H1 (cell line): ENCODE results near the gene PLCB4. TPM values are rescaled to one million over a fixed set of nuclear protein-coding genes. Genes with fewer than 3 reads are reported as not detected.

Experiments used
- CTCF ChIA-PET: fragments of 300-600 bp; sonication (Branson Sonifier 250); formaldehyde crosslinking; loops from one replicate; lab custom pipeline; 2021; ENCODE audit not compliant: partially characterized antibody; lab: Charles Lee
- POLR2A ChIA-PET: fragments of 300-600 bp; sonication (Branson Sonifier 250); formaldehyde crosslinking; loops from one replicate; lab custom pipeline; 2021; ENCODE audit warnings: inconsistent platforms; ENCODE audit not compliant: partially characterized antibody; lab: Charles Lee
- DNase-seq, 2 experiments: peaks; one replicate each; pipeline versions ENCODE4 v3.0.0 to v3.0.0-alpha.2; 2010 to 2022; ENCODE audit warnings: low spot score in 2 of 2, low read depth in 1 of 2, mixed read lengths in 1 of 2
- FAIRE-seq: peaks from 2 replicates; lab custom pipeline; 2011; peaks lifted over from hg19 to GRCh38; lab: Jason Lieb, UNC
- H2AFZ ChIP-seq: 2 replicates; pipeline ENCODE4 v1.8.1; 2012; ENCODE audit warnings: low read length, inconsistent platforms
- H2AK5ac ChIP-seq: 2 replicates; pipeline ENCODE4 v1.6.1; 2013; ENCODE audit warnings: low read depth, low read length
- H2BK120ac ChIP-seq: replicated peaks from 2 replicates; pipeline ENCODE3; 2013; ENCODE audit warnings: low read depth, low read length, inconsistent platforms
- H2BK12ac ChIP-seq: 2 replicates; pipeline ENCODE4 v1.6.1; 2013; ENCODE audit warnings: low read depth, low read length
- H2BK15ac ChIP-seq: 2 replicates; pipeline ENCODE4 v1.6.1; 2013; ENCODE audit warnings: low read length
- H2BK20ac ChIP-seq: 2 replicates; pipeline ENCODE4 v1.6.1; 2013; ENCODE audit warnings: low read length
- H2BK5ac ChIP-seq: 2 replicates; pipeline ENCODE4 v1.6.1; 2013; ENCODE audit warnings: low read depth, low read length
- H3K14ac ChIP-seq: 2 replicates; pipeline ENCODE4 v1.6.1; 2013; ENCODE audit warnings: inconsistent platforms; ENCODE audit not compliant: insufficient read length
- H3K18ac ChIP-seq: 2 replicates; pipeline ENCODE4 v1.6.1; 2013; ENCODE audit warnings: low read length; ENCODE audit errors: extremely low read depth
- H3K23ac ChIP-seq: 2 replicates; pipeline ENCODE4 v1.6.1; 2013; ENCODE audit warnings: inconsistent platforms; ENCODE audit not compliant: insufficient read length
- H3K23me2 ChIP-seq: 2 replicates; pipeline ENCODE4 v1.6.1; 2013; ENCODE audit warnings: low read depth, low read length
- H3K27ac ChIP-seq: 2 replicates; pipeline ENCODE4 v1.6.1; 2011; ENCODE audit warnings: low read depth, low read length, inconsistent platforms
- H3K27me3 ChIP-seq, 4 experiments: replicated peaks in 1 of 4; 1 replicate in 1 of 4; 2 replicates in 3 of 4; pipeline versions ENCODE4 v1.6.1 to v1.8.1; 2011 to 2013; ENCODE audit warnings: low read length in 3 of 4, mild to moderate bottlenecking in 3 of 4, inconsistent platforms in 2 of 4, mixed read lengths in 2 of 4, moderate library complexity in 1 of 4; ENCODE audit not compliant: control insufficient read depth in 3 of 4, insufficient read depth in 3 of 4; ENCODE audit errors: extremely low read depth in 1 of 4
- H3K36me3 ChIP-seq, 4 experiments: 2 replicates each; pipeline versions ENCODE4 v1.6.1 to v1.8.1; 2011 to 2013; ENCODE audit warnings: mild to moderate bottlenecking in 4 of 4, low read length in 3 of 4, moderate library complexity in 2 of 4, control low read depth in 1 of 4, inconsistent platforms in 1 of 4; ENCODE audit not compliant: insufficient read depth in 4 of 4, control insufficient read depth in 2 of 4
- H3K4ac ChIP-seq: replicated peaks from 2 replicates; pipeline ENCODE3; 2013; ENCODE audit warnings: low read length, low read depth, mixed read lengths, inconsistent platforms; ENCODE audit not compliant: insufficient read length
- H3K4me1 ChIP-seq, 4 experiments: replicated peaks in 1 of 4; 1 replicate in 1 of 4; 2 replicates in 3 of 4; pipeline versions ENCODE4 v1.6.1 to v1.8.1; 2011 to 2013; ENCODE audit warnings: low read length in 3 of 4, inconsistent platforms in 2 of 4, mixed read lengths in 1 of 4; ENCODE audit not compliant: insufficient read depth in 4 of 4, control insufficient read depth in 3 of 4
- H3K4me2 ChIP-seq, 2 experiments: 2 replicates each; pipeline versions ENCODE4 v1.6.1 to v1.8.1; 2011 to 2013; ENCODE audit warnings: low read depth in 2 of 2, low read length in 2 of 2, control low read depth in 1 of 2, inconsistent platforms in 1 of 2, mild to moderate bottlenecking in 1 of 2; ENCODE audit not compliant: insufficient read depth in 1 of 2
- H3K4me3 ChIP-seq, 4 experiments: fragments of 200-600, 300-600 bp in 1 of 4; sonication (generic), shearing (Covaris generic), sonication (Bioruptor Twin) in 1 of 4; 2 replicates each; pipeline versions ENCODE4 v1.5.1 to v1.8.1; 2011 to 2016; ENCODE audit warnings: low read length in 4 of 4, low read depth in 3 of 4, control low read depth in 2 of 4, inconsistent platforms in 2 of 4, mild to moderate bottlenecking in 2 of 4, mixed read lengths in 1 of 4, moderate library complexity in 1 of 4; ENCODE audit not compliant: insufficient read depth in 2 of 4; ENCODE audit errors: extremely low read depth in 1 of 4
- H3K56ac ChIP-seq: replicated peaks from 2 replicates; pipeline ENCODE3; 2013; ENCODE audit warnings: low read depth, mild to moderate bottlenecking, mixed read lengths, low read length, inconsistent platforms; ENCODE audit not compliant: insufficient read length
- H3K79me1 ChIP-seq: 2 replicates; pipeline ENCODE4 v1.6.1; 2013; ENCODE audit warnings: low read depth, low read length, control low read depth
- H3K79me2 ChIP-seq, 2 experiments: 2 replicates each; pipeline versions ENCODE4 v1.6.1 to v1.8.1; 2012 to 2013; ENCODE audit warnings: low read length in 2 of 2, mild to moderate bottlenecking in 2 of 2, inconsistent platforms in 1 of 2; ENCODE audit not compliant: insufficient read depth in 2 of 2, control insufficient read depth in 1 of 2
- H3K9ac ChIP-seq, 4 experiments: replicated peaks in 1 of 4; 1 replicate in 1 of 4; 2 replicates in 3 of 4; pipeline versions ENCODE4 v1.6.1 to v1.8.1; 2011 to 2013; ENCODE audit warnings: low read depth in 3 of 4, low read length in 3 of 4, control low read depth in 2 of 4, mild to moderate bottlenecking in 2 of 4, moderate library complexity in 2 of 4, inconsistent platforms in 1 of 4; ENCODE audit errors: extremely low read depth in 1 of 4
- H3K9me3 ChIP-seq, 2 experiments: 2 replicates each; pipeline versions ENCODE4 v1.6.1 to v1.8.1; 2012 to 2013; ENCODE audit warnings: mild to moderate bottlenecking in 2 of 2, moderate library complexity in 2 of 2, control low read depth in 1 of 2, inconsistent platforms in 1 of 2, low read depth in 1 of 2, low read length in 1 of 2, mixed read lengths in 1 of 2; ENCODE audit not compliant: insufficient read depth in 2 of 2
- H4K20me1 ChIP-seq, 2 experiments: replicated peaks in 1 of 2; 2 replicates each; pipeline versions ENCODE3 to v1.8.1; 2011 to 2013; ENCODE audit warnings: inconsistent platforms in 2 of 2, low read length in 2 of 2, mild to moderate bottlenecking in 1 of 2; ENCODE audit not compliant: insufficient read depth in 2 of 2, control insufficient read depth in 1 of 2
- H4K5ac ChIP-seq: 2 replicates; pipeline ENCODE4 v1.6.1; 2013; ENCODE audit warnings: low read length, low read depth, mixed read lengths, inconsistent platforms; ENCODE audit not compliant: insufficient read length
- H4K8ac ChIP-seq: 2 replicates; pipeline ENCODE4 v1.8.0; 2013; ENCODE audit warnings: mild to moderate bottlenecking, moderate library complexity, low read length, inconsistent platforms; ENCODE audit not compliant: insufficient read depth; ENCODE audit errors: extremely low read depth
- H4K91ac ChIP-seq: replicated peaks from 2 replicates; pipeline ENCODE3; 2013; ENCODE audit warnings: low read length, mixed read lengths, inconsistent platforms; ENCODE audit not compliant: insufficient read length
- BRCA1 ChIP-seq: IDR thresholded peaks from 2 replicates; pipeline ENCODE4 v1.6.1; 2012; ENCODE audit warnings: low read depth, low read length, improper control_type of control experiment
- CTBP2 ChIP-seq: IDR thresholded peaks from 2 replicates; pipeline ENCODE4 v1.7.0; 2011; ENCODE audit warnings: borderline replicate concordance, mild to moderate bottlenecking, moderate library complexity, mixed read lengths, low read length; ENCODE audit not compliant: insufficient read depth, insufficient read length
- EGR1 ChIP-seq: IDR thresholded peaks from 2 replicates; pipeline ENCODE4 v1.6.1; 2011; ENCODE audit warnings: low read depth, low read length, borderline replicate concordance
- KDM4A ChIP-seq: IDR thresholded peaks from one replicate; pipeline ENCODE4 v1.7.1; 2012; ENCODE audit warnings: low read depth, mild to moderate bottlenecking, moderate library complexity, low read length, inconsistent platforms; ENCODE audit not compliant: severe bottlenecking
- MAFK ChIP-seq: IDR thresholded peaks from 2 replicates; pipeline ENCODE4 v1.6.1; 2012; ENCODE audit warnings: low read depth, mild to moderate bottlenecking, improper control_type of control experiment, low read length
- SIN3A ChIP-seq, 2 experiments: IDR thresholded peaks in 1 of 2; conservative IDR thresholded peaks in 1 of 2; 2 replicates each; pipeline ENCODE4 v1.6.1; 2011 to 2012; ENCODE audit warnings: low read length in 2 of 2, improper control_type of control experiment in 1 of 2, low read depth in 1 of 2, mild to moderate bottlenecking in 1 of 2
- TBP ChIP-seq: IDR thresholded peaks from 2 replicates; pipeline ENCODE4 v1.6.1; 2011; ENCODE audit warnings: low read depth, low read length, improper control_type of control experiment
- TCF12 ChIP-seq: IDR thresholded peaks from 2 replicates; pipeline ENCODE4 v1.6.1; 2011; ENCODE audit warnings: low read depth, mild to moderate bottlenecking, low read length
- YY1 ChIP-seq: IDR thresholded peaks from 2 replicates; pipeline ENCODE4 v1.6.1; 2011; ENCODE audit warnings: low read depth, mild to moderate bottlenecking, low read length
- ZNF274 ChIP-seq: IDR thresholded peaks from 2 replicates; pipeline ENCODE4 v1.7.0; 2012; ENCODE audit warnings: low read length, borderline replicate concordance; ENCODE audit errors: extremely low read depth
- WGBS, 2 experiments: shearing (Covaris generic) in 1 of 2; methylation state at CpG; one replicate each; pipeline versions ENCODE4 v1.1.6 to v1.1.7; 2013 to 2015; ENCODE audit warnings: low lambda C conversion rate in 2 of 2, mixed read lengths in 2 of 2, inconsistent platforms in 1 of 2, low coverage in 1 of 2, missing lambda C conversion rate in 1 of 2; ENCODE audit not compliant: insufficient replicate concordance in 2 of 2, insufficient coverage in 1 of 2, insufficient read length in 1 of 2; ENCODE audit errors: extremely low coverage in 1 of 2, missing lambda C conversion rate in 1 of 2; 5-methylcytosine and 5-hydroxymethylcytosine counted together
- polyA plus RNA-seq, 7 experiments: library from polyadenylated mRNA; depleted of rRNA in 3 of 7; stranded (reverse) in 5 of 7; unstranded in 2 of 7; fragments of >200 nt in 5 of 7; fragments of 200-250 nt in 2 of 7; gene quantifications; 1 replicate in 5 of 7; 2 replicates in 1 of 7; 4 replicates in 1 of 7; pipeline versions ENCODE4 v1.2.1 to v1.2.3, GENCODE V29; 2011 to 2013; ENCODE audit warnings: missing spikeins in 2 of 7, mixed read lengths in 2 of 7
- total RNA-seq: library from RNA; stranded (reverse); fragmentation: NEBNext Ultra II Directional; extraction: Animal tissue kit (Norgen Biotek cat#: 25700); gene quantifications from 2 replicates; pipeline ENCODE4 v1.2.1, GENCODE V29; 2021
- TF ChIP-seq, protein P1 (sequence below): IDR thresholded peaks from 2 replicates; pipeline ENCODE4 v1.6.1; 2012; ENCODE audit warnings: inconsistent platforms

PLCB4 gene
- total and polyA plus RNA-seq, 2 of the 8 experiments (the other 6 are each of a cell fraction or from before 2014, with no cell fraction given): 3.2 to 14.1 TPM

DNA sequence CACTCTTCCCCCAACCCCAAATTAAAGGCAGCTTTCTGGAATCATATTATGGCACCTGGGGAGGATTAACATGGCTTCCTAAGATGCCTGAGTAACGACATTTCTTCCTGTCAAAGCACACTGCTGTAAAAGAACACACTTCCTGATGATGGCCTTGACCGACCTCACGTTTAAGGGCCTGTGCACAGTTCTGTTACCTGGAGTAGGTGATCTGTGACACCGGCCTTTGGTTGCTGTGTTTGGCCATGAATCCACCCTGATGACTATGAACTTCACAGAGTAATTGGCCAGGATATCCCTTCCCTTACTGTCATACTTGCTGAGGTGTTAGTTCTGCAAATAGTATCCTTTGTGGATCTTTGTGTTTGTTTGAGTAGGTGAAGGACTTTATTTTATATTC lies 45.8 kb downstream of the PLCB4 start:
- Histone ChIP-seq H3K14ac (no peak overlapping the region), H3K4me1 (peaks cover 0 to 2% (median 0%) of the 10 kb centered on the region in 4 experiments; a peak in 1 of 7 replicates), H2BK15ac (no peak overlapping the region), H2BK12ac (no peak overlapping the region)
- no peak for TF ChIP-seq BRCA1
- TF ChIP-seq YY1: no peak
- TF ChIP-seq TBP: no peak
- TF ChIP-seq, protein P1, sequence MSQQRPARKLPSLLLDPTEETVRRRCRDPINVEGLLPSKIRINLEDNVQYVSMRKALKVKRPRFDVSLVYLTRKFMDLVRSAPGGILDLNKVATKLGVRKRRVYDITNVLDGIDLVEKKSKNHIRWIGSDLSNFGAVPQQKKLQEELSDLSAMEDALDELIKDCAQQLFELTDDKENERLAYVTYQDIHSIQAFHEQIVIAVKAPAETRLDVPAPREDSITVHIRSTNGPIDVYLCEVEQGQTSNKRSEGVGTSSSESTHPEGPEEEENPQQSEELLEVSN: no peak
- TF ChIP-seq CTBP2: no peak
- TF ChIP-seq TCF12: no peak
- TF ChIP-seq SIN3A (conservative IDR thresholded peaks at IDR 0.05 in 1 of 2, IDR thresholded peaks at IDR 0.05 in 1 of 2; ENCODE audit: low read depth in 1 of 2, low read length in 2 of 2): no peak
- no peak for TF ChIP-seq ZNF274
- TF ChIP-seq MAFK: no peak
- TF ChIP-seq EGR1: no peak
- TF ChIP-seq KDM4A: no peak
- TF ChIP-seq, all 59 proteins: peak for 0
- no peak overlapping the region for H3K18ac ChIP-seq
- H3K79me2 ChIP-seq: no peaks in the 10 kb centered on the region
- no peaks in the 10 kb centered on the region for H3K23me2 ChIP-seq
- no peak overlapping the region for H2BK120ac ChIP-seq
- H2BK5ac ChIP-seq: no peak overlapping the region
- no peaks in the 10 kb centered on the region for H3K79me1 ChIP-seq
- H3K36me3 ChIP-seq: no peaks in the 10 kb centered on the region
- H3K23ac ChIP-seq: no peak overlapping the region
- no peak for DNase-seq
- no peak overlapping the region for H3K9ac ChIP-seq
- no peak overlapping the region for H3K4me2 ChIP-seq
- no peak overlapping the region for H2AK5ac ChIP-seq
- CTCF ChIA-PET: interaction anchor here (1.2 kb wide), 1 partner anchor 20 kb away, joined by 3 read pairs; no protein-coding TSS in a partner anchor
- H4K8ac ChIP-seq: no peak overlapping the region
- no peak overlapping the region for H2AFZ ChIP-seq
- H3K27me3 ChIP-seq: no peaks in the 10 kb centered on the region
- no peaks in the 10 kb centered on the region for H3K9me3 ChIP-seq
- H3K56ac ChIP-seq: no peak overlapping the region
- H4K5ac ChIP-seq: no peak overlapping the region
- H3K4ac ChIP-seq: no peak overlapping the region
- no peak overlapping the region for H2BK20ac ChIP-seq
- POLR2A ChIA-PET: interaction anchor here (0.6 kb wide), 1 partner anchor 469 kb away, joined by 3 read pairs; no protein-coding TSS in a partner anchor
- H3K27ac ChIP-seq: no peak overlapping the region
- peaks cover 0 to 5% of the 10 kb centered on the region in 2 experiments for H4K20me1 ChIP-seq
- WGBS, 2 experiments: 93% methylated on average over 4 of the region's 4 CpGs; no CpG with 5 or more reads in 1 of the 2 experiments
- H3K4me3 ChIP-seq: no peak overlapping the region
- H4K91ac ChIP-seq: no peak overlapping the region
- FAIRE-seq: no peak
